8988T (cell line): ENCODE data around the gene CMTR2.
"Not testable (repeated sequence)": the region's sequence is repeated elsewhere in the genome, so short reads cannot be mapped to it uniquely, and the experiment has no call there.

ENCODE experiments used
- DNase-seq: peaks from one replicate; pipeline ENCODE4 v3.0.0; 2011

The CMTR2 gene, protein sequence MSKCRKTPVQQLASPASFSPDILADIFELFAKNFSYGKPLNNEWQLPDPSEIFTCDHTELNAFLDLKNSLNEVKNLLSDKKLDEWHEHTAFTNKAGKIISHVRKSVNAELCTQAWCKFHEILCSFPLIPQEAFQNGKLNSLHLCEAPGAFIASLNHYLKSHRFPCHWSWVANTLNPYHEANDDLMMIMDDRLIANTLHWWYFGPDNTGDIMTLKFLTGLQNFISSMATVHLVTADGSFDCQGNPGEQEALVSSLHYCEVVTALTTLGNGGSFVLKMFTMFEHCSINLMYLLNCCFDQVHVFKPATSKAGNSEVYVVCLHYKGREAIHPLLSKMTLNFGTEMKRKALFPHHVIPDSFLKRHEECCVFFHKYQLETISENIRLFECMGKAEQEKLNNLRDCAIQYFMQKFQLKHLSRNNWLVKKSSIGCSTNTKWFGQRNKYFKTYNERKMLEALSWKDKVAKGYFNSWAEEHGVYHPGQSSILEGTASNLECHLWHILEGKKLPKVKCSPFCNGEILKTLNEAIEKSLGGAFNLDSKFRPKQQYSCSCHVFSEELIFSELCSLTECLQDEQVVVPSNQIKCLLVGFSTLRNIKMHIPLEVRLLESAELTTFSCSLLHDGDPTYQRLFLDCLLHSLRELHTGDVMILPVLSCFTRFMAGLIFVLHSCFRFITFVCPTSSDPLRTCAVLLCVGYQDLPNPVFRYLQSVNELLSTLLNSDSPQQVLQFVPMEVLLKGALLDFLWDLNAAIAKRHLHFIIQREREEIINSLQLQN

GRCh38 chr16:71288890-71289731 is at the start of gene CMTR2:
Gene CMTR2, minus strand, starts transcription at chr16:71289402. Its CDS starts 3,482 bp downstream, at chr16:71285920.
- peak; percentile 97 for DNase-seq

DNA sequence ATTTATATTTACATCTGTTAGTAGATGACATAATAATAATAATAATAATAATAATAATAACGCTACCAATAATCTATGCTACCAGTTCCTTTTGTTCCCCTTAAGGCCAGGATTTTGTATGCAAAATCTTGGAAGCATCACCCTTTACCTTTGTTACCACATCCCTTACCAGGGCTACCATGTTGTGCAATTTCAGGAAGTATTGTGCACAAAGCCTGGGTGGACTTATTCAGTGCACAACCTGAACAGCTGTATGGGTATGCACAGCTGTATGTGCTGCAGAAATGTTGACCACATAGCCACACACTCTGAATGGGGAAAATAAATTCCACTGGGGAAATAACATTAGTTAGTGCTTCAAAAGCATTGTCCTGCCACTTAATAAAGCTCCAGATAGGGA is 49.4 kb upstream of the CMTR2 start:
- DNase-seq: no peak

DNA sequence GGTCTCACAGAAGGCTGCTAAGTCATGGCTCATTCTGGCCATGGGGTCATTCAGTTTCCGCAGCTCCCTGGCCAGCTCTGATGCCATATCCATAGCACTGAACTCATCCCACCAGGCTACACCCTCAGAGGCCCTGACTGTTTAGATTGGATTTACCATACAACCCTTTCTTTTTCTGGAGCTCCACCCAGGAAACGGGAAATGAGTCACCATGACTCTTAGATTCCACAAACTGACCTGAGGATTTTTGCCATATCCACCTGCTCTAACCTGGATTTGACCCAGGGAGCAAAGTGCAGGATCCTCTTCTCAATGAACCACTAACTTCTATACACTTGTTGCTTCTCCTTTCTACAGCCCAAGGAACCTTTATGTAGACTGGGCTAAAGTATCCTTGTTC is 49.0 kb upstream of the CMTR2 start:
- peak; percentile 67 for DNase-seq

DNA sequence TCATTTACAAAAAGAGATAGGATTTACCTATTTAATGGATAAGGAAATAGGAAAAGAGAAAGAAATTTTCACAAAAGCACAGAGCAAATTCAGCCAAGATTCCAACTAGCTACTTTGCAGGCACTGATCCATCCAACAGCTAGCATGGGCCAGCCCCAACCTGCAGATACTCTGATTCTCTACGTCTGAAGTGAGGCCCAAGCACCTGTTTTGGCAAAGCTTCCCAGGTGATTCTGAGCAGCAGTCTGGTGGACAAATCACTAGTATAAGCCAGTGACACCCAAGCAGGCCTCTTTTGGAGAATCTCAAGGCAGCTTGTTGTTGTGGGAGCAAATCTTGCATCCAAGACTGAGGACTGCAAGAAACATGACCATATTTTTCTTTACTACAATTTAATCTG is 48.4 kb upstream of the CMTR2 start:
- no peak for DNase-seq

- no peak for DNase-seq
Observed at GRCh38 chr16:71328151-71328550, 38.9 kb upstream of the CMTR2 start.

DNA sequence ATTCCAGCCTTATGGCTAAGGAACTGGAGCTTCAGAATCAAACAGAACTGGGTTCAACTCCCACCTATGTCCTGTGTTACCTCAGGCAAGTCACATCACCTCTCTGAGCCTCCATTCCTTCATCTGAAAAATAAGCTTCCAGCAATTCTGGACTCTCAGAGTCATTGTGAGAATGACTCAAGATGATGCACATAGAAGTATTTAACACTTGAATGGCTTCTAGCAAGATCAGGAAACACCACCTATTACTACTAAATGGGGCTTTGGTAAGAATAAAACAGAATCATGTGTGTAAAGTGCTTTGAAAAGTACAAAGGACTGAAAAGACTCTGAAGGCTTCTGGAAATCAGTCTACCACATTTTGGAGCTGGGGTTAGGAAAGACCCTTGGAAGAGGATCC is 38.5 kb upstream of the CMTR2 start:
- DNase-seq: no peak

GRCh38 chr16:71319999-71320398 is 30.8 kb upstream of the CMTR2 start:
- no peak for DNase-seq

- no peak for DNase-seq
Observed at GRCh38 chr16:71315269-71315668, 26.1 kb upstream of the CMTR2 start.

DNA sequence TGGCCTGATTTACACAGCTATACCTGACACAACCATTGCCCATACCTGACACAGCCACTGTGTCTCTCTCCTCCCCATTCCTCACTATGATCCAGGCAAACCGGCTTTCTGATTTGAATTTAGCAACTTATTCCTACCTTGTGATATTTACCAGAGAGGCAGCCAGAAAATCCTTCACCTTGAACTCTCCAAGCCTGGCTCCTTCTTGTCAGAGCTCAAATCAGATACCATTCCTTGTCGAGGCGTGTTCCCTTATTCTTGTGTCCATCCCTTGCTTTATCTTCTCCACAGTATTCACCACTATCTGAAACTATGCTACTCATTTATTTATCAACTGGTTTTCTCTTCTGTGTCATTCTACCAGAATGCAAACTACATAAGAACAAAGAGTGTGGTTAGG is 24.4 kb upstream of the CMTR2 start:
- DNase-seq: not testable (repeated sequence)

- no peak for DNase-seq
Observed at GRCh38 chr16:71311553-71312158, 22.5 kb upstream of the CMTR2 start.

DNA sequence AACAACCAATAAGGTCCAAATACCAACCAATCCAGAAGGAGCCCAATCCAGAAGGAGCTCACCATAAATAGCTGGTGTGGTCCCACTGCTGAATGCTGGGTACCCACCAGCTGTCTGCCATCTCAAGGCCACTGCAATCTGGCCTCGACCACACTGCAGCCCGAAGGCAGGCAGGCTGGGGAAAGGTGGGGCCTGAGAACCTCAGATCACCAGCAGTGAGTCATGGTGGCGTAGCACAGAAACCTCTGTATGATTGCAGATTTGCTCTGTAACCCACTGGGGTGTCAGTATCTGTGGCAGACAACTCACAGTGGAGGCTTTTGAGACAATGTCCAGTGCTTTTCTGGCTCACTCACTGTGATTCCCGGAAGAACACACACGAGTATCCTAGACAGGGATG is 14.7 kb upstream of the CMTR2 start:
- no peak for DNase-seq

- no peak for DNase-seq
Observed at GRCh38 chr16:71297341-71297634, 8.1 kb upstream of the CMTR2 start.

DNA sequence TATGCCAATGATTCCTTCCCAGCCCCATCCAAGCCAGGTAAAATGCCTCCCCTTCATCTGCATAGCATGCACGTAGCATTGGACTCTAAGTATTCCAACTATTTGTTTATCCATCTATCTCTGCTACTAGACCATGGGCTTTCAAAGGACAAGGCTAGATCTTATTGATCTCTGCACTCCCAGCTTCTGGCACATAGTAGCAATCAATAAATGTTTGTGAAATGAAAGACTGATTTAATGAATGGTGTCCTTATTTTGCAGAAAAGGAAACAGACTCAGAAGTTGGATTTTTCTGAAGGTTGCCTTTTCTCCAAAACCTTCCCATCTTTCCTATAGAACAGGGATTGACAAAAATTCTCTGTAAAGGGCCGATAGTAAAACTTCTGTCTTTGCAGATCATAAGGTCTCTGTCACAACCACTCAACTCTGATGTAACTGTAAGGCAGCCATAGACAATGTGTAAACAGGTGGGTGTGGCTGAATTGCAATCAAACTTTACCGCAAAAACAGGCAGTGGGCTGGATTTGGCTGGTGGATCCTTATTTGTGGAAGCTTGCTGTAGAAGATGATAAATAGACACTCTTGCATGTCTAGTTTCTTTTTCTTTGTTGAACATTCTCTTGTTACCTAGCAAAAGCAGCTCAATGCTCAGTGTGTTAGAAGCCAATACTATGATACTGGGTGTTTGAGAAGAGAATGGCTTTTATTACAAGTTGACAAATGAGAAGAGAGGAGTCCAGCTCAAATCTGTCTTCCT is 7.6 kb upstream of the CMTR2 start:
- DNase-seq: no peak

DNA sequence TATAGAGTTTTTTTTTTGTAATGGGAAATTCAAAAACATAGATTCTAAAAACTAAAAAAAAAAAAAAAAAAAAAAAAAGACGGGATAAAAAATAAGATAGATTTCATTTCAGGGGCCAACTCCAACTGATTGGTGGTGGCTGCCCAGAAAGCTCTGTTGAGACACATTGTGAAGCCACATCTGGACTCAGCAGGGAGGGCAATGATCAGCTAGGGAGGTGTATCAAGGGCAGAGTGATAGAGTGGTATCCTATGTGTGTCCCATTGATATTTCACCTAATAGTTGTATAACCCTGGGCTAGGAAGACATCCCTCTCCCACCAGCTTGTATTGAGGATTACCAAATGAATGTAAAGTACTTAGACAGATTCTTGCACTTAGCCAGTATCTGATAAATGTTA is 6.7 kb upstream of the CMTR2 start:
- DNase-seq: no peak

DNA sequence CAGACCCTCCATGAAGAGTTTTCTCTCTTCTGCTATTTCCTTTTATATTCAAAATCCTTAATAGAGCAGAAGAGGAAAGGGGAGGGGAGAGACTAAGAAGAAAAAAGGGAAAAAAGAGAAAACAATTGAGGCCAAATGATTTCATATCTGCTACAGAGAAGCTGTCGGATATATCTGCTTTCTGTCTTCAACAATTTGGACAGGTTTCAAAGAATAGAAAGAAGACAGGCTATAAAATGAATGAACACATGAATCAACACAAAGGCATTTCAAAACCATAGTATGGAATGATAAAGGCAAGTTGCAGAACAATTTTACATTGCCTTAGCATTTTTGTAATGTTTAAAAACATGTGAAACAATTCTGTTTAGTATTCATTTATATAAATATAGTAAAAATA is 4.7 kb upstream of the CMTR2 start:
- DNase-seq: no peak

DNA sequence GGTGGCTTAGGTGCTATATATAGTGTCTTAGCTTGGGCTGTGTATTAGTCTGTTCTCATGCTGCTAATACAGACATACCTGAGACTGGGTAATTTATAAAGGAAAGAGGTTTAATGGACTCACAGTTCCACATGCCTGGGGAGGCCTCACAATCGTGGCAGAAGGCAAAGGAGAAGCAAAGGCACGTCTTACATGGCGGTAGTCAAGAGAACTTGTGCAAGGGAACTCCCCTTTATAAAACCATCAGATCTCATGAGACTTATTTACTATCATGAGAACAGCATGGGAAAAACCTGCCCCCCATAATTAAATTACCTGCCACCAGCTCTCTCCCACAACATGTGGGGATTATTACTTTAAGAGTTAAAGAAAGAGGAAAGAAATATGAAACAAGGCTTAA is 2.9 kb upstream of the CMTR2 start:
- not testable (repeated sequence) for DNase-seq

DNA sequence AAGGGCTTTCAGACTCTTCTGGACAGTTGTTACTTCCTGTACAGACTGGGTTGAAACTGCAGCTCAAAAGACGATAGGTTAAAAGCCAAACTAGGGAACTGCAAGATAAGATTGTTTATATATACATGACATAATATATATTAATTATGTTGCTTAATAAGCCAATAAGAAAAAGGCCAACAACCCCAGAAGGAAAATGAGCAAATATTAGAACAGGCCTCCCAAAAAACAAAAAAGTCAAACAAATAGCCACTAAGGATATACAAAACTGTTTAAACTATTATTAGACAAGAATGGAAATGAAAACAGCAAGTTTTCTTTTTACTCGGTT is 495 bp upstream of the CMTR2 start:
- DNase-seq: no peak

GRCh38 chr16:71288570-71288889 is 672 bp downstream of the CMTR2 start:
- no peak for DNase-seq

DNA sequence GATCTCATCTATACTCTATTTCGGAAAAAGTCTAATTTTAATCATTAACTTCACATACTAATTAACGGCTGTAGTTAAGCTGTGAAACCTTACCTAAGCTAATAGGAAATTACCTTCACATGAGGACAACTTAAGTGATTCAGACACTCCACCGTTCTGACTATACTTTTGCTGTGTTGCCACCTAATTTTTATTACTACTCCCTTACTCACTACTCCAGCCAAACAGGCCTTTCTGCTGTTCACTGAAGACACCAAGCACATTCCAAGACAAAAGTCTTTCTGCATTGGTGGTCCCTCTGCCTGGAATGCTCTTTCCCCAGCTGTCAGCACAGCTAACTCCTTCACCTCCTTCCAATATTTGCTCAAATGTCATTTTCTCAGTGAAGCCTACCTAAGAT is 1.3 kb downstream of the CMTR2 start:
- no peak for DNase-seq

GRCh38 chr16:71287454-71287853 is 1.7 kb downstream of the CMTR2 start:
- no peak for DNase-seq

DNA sequence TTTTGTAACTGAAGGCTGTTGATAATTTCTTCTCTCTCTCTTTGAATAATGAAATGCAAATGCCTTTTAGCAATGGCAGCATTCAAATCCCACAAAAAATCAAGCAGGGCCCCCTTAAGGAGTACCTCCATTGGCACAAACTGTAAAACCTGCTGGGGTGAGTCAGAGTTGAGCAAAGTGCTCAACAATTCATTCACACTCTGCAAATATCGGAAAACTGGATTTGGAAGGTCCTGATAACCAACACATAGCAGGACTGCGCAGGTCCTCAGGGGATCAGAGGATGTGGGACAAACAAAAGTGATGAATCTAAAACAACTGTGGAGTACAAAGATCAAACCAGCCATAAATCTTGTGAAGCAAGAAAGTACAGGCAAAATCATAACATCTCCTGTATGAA is 5.6 kb downstream of the CMTR2 start:
- DNase-seq: no peak

DNA sequence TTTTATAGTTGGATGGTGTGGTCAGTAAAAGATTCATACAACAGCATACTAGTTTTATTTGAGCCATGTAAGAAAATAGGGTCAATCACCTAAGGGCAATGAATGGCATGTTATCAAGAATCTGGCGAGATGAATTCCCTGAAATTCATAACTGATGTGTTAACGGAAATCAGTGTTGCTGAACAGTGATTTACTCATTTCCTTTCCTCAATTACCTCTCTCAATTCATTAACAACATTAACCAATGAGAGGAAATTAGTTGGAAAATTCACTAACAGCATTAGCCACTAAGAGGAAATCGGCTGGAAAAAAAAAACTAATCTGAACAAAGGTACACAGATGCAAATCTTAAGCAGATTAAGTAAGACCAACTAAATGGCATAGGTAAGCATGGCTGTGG is 6.3 kb downstream of the CMTR2 start:
- no peak for DNase-seq
